Ishikawa (cell line): ENCODE measurements around the gene ZNF106.

Experiments
- CEBPB ChIP-seq: IDR thresholded peaks from 2 replicates; pipeline ENCODE4 v1.6.1; 2012
- CREB1 ChIP-seq: IDR thresholded peaks from 2 replicates; pipeline ENCODE4 v1.6.1; 2012; ENCODE audit warnings: low read depth
- EGR1 ChIP-seq: IDR thresholded peaks from 2 replicates; pipeline ENCODE4 v1.6.1; 2012
- EP300 ChIP-seq: IDR thresholded peaks from 2 replicates; pipeline ENCODE4 v1.6.1; 2012; ENCODE audit warnings: borderline replicate concordance
- FOXM1 ChIP-seq: IDR thresholded peaks from 2 replicates; pipeline ENCODE4 v1.6.1; 2012; ENCODE audit warnings: low read depth, borderline replicate concordance
- NFIC ChIP-seq: IDR thresholded peaks from 2 replicates; pipeline ENCODE4 v1.6.1; 2012
- RAD21 ChIP-seq: IDR thresholded peaks from 2 replicates; pipeline ENCODE4 v1.6.1; 2012; ENCODE audit warnings: low read depth
- REST ChIP-seq: IDR thresholded peaks from 2 replicates; pipeline ENCODE4 v1.6.1; 2012; ENCODE audit warnings: low read depth, mild to moderate bottlenecking
- TAF1 ChIP-seq: IDR thresholded peaks from 2 replicates; pipeline ENCODE4 v1.6.1; 2012; ENCODE audit warnings: low read depth, mild to moderate bottlenecking
- TCF12 ChIP-seq: IDR thresholded peaks from 2 replicates; pipeline ENCODE4 v1.6.1; 2012; ENCODE audit warnings: low read depth
- TEAD4 ChIP-seq: IDR thresholded peaks from 2 replicates; pipeline ENCODE4 v1.6.1; 2012
- YY1 ChIP-seq: IDR thresholded peaks from 2 replicates; pipeline ENCODE4 v1.6.1; 2012; ENCODE audit warnings: low read depth
- ZBTB7A ChIP-seq: IDR thresholded peaks from 2 replicates; pipeline ENCODE4 v1.6.1; 2012; ENCODE audit warnings: low read depth
- TF ChIP-seq, protein P1 (sequence below): IDR thresholded peaks from 2 replicates; pipeline ENCODE4 v1.6.1; 2012
- TF ChIP-seq, protein P2 (sequence below): IDR thresholded peaks from 2 replicates; pipeline ENCODE4 v1.6.1; 2012

Gene ZNF106

DNA sequence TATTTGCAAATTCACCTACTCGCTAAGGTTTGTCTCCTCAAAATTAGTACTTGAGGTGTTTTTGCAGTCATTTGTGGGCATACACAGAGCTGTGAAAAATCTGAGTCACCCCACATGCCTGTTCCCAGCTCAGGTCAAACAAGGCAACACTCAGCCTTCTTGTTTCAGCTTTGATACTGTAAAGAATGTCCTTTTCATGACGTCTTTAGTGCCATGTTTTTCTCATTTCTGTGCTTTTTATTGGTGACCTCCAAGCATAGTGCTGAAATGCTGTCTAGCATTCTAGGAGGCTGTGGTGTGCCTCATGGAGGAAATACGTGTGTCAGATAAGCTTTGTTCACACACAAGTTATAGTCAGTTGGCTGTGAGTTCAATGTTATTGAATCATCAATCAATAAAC lies 122.8 kb downstream of the ZNF106 start:
- no peak for TF ChIP-seq CREB1
- no peak for TF ChIP-seq TAF1
- no peak for TF ChIP-seq ZBTB7A

- TF ChIP-seq CREB1 (no peak), FOXM1 (no peak), TEAD4 (no peak), EGR1 (no peak), RAD21 (no peak)
- TF ChIP-seq, protein P1, sequence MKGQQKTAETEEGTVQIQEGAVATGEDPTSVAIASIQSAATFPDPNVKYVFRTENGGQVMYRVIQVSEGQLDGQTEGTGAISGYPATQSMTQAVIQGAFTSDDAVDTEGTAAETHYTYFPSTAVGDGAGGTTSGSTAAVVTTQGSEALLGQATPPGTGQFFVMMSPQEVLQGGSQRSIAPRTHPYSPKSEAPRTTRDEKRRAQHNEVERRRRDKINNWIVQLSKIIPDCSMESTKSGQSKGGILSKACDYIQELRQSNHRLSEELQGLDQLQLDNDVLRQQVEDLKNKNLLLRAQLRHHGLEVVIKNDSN = no peak
These were observed 123.9 kb downstream of the ZNF106 start for GRCh38 chr15:42367041-42367440.

- TF ChIP-seq TEAD4 (no peak), TAF1 (no peak), FOXM1 (no peak), CEBPB (no peak)
- TF ChIP-seq, protein P1 = no peak
These were observed 124.9 kb downstream of the ZNF106 start for GRCh38 chr15:42365921-42366550.

DNA sequence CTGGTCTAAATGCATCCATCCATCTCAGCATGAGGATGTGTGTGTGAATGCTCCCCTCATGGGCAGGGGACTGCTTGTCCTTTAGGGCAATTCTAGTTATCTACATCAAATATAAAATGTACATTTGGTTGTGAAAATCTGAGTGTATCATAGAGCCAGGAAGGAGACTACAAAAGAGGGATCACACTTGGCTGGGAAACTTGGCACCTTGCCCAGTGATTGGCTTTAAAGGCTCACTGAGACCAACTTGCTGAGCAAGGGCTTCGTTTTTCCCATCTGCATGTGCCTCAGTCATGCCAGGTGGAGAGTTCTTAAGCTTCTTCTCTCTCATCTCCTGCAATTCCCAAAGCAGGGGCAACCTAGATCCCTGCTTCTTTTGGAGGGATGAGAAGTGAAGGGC lies 126.4 kb downstream of the ZNF106 start:
- TF ChIP-seq, protein P1 = no peak
- no peak for TF ChIP-seq TCF12
- no peak for TF ChIP-seq TAF1
- TF ChIP-seq EGR1 = no peak
- peak; percentile 59 for TF ChIP-seq NFIC
- TF ChIP-seq CREB1 = no peak
- TF ChIP-seq, protein P2, sequence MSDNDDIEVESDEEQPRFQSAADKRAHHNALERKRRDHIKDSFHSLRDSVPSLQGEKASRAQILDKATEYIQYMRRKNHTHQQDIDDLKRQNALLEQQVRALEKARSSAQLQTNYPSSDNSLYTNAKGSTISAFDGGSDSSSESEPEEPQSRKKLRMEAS = no peak

DNA sequence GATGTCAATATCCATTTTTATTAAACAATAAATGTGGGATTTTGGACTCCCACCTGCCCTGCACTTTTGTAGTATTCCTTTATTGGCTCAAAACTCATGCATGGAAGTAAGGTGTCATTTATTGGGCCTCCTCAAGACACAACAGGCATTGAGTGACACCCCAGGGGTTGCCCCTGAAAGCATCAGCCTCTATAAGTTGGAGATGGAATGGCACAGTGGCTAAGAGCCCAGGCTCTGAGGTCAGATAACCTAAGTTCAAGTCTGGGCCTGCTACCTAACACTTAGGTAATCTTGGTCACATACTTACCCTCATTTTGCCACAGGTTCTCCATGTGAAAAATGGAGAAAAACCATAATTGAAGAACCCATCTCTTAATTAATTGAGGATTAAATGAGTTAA lies 127.0 kb downstream of the ZNF106 start:
- TF ChIP-seq EGR1 (no peak), FOXM1 (no peak)
- TF ChIP-seq, protein P2 = no peak

DNA sequence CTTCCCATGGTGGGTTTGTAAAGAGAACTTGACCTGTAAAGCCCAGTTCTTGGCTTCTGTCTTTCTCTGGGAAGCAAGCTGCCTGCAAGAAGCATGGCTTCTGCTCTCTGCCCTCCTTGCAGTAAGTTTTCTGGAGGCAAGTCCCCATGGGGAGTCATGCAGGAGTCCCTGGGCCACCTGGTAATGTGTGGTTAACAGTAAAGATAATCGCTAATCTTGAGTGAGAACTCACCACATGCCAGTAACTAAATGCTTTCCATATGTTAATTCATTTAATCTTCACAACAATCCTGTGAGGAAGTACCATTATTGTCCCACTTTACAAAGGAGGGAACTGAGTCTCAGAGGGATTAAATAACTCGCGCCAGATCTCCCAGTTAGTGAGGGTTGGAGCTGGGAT lies 127.5 kb downstream of the ZNF106 start:
- no peak for TF ChIP-seq ZBTB7A
- TF ChIP-seq, protein P2 = no peak
- TF ChIP-seq FOXM1 = no peak
- TF ChIP-seq, protein P1 = no peak
- TF ChIP-seq TEAD4 = no peak
- no peak for TF ChIP-seq TAF1
- TF ChIP-seq TCF12 = no peak
- no peak for TF ChIP-seq EGR1
- TF ChIP-seq CREB1 = no peak
- no peak for TF ChIP-seq NFIC
- TF ChIP-seq EP300 = no peak
- no peak for TF ChIP-seq CEBPB
- TF ChIP-seq REST = no peak
- no peak for TF ChIP-seq YY1
- TF ChIP-seq RAD21 = no peak
